Keratinocyte (primary cell): Measurements from ENCODE around the gene ABHD8. TPM values are rescaled to one million over a fixed set of nuclear protein-coding genes. Genes with fewer than 3 reads are reported as not detected.
A peak's percentile ranks its signal among the peaks of the same experiment; 100 is the strongest.

Experiments
- DNase-seq: peaks from one replicate; pipeline ENCODE4 v3.0.0-alpha.2; 2011; ENCODE audit warnings: low read depth, missing footprints, low spot score
- FAIRE-seq: peaks from 2 replicates; lab custom pipeline; 2011; peaks lifted over from hg19 to GRCh38; lab: Jason Lieb, UNC
- H2AFZ ChIP-seq: 2 replicates; pipeline ENCODE4 v1.6.0; 2012; ENCODE audit warnings: low read length, control low read depth, inconsistent platforms; ENCODE audit not compliant: control insufficient read depth
- H3K27ac ChIP-seq: 2 replicates; pipeline ENCODE4 v1.5.1; 2011; ENCODE audit warnings: low read length; ENCODE audit not compliant: control insufficient read depth, insufficient read depth
- H3K27me3 ChIP-seq: 3 replicates; pipeline ENCODE4 v1.6.0; 2011; ENCODE audit warnings: low read length; ENCODE audit not compliant: control insufficient read depth, insufficient read depth; ENCODE audit errors: extremely low read depth
- H3K36me3 ChIP-seq, 2 experiments: 2 replicates in 1 of 2; 3 replicates in 1 of 2; pipeline ENCODE4 v1.5.1; 2011; ENCODE audit warnings: low read length in 2 of 2, mild to moderate bottlenecking in 1 of 2; ENCODE audit not compliant: control insufficient read depth in 2 of 2, insufficient read depth in 2 of 2; ENCODE audit errors: extremely low read depth in 1 of 2
- H3K4me1 ChIP-seq: 3 replicates; pipeline ENCODE4 v1.5.1; 2011; ENCODE audit warnings: low read length; ENCODE audit not compliant: control insufficient read depth, insufficient read depth; ENCODE audit errors: extremely low read depth
- H3K4me2 ChIP-seq: 3 replicates; pipeline ENCODE4 v1.6.0; 2011; ENCODE audit warnings: low read depth, low read length; ENCODE audit not compliant: control insufficient read depth, insufficient read depth; ENCODE audit errors: extremely low read depth
- H3K4me3 ChIP-seq, 3 experiments: fragments of 200-600 bp in 1 of 3; sonication (generic) in 1 of 3; 2 replicates in 2 of 3; 3 replicates in 1 of 3; pipeline ENCODE4 v1.5.1; 2011 to 2016; ENCODE audit warnings: low read length in 3 of 3, mild to moderate bottlenecking in 3 of 3, control low read depth in 2 of 3, inconsistent platforms in 1 of 3, low read depth in 1 of 3, mixed read lengths in 1 of 3, mixed run types in 1 of 3, moderate library complexity in 1 of 3; ENCODE audit not compliant: control insufficient read depth in 2 of 3, insufficient read depth in 2 of 3; ENCODE audit errors: extremely low read depth in 1 of 3
- H3K79me2 ChIP-seq: 2 replicates; pipeline ENCODE4 v1.6.0; 2012; ENCODE audit warnings: low read length; ENCODE audit not compliant: control insufficient read depth, insufficient read depth
- H3K9ac ChIP-seq: 3 replicates; pipeline ENCODE4 v1.6.0; 2011; ENCODE audit warnings: low read length; ENCODE audit not compliant: control insufficient read depth, insufficient read depth; ENCODE audit errors: extremely low read depth
- H3K9me1 ChIP-seq: 3 replicates; pipeline ENCODE4 v1.6.0; 2011; ENCODE audit warnings: low read length; ENCODE audit not compliant: control insufficient read depth, insufficient read depth; ENCODE audit errors: extremely low read depth
- H3K9me3 ChIP-seq: 2 replicates; pipeline ENCODE4 v1.5.1; 2012; ENCODE audit warnings: low read depth, low read length; ENCODE audit not compliant: control insufficient read depth
- H4K20me1 ChIP-seq: 3 replicates; pipeline ENCODE4 v1.6.0; 2011; ENCODE audit warnings: low read length; ENCODE audit not compliant: control insufficient read depth, insufficient read depth; ENCODE audit errors: extremely low read depth
- EZH2 ChIP-seq: IDR thresholded peaks from one replicate; pipeline ENCODE4 v1.6.1; 2012; ENCODE audit warnings: inconsistent platforms, mild to moderate bottlenecking, low read length, moderate library complexity
- dilution Hi-C: fragments of 300-500 bp; cut with MboI; formaldehyde crosslinking; loops from one replicate; pipeline ENCODE4 v1.7.0; 2020; ENCODE audit warnings: low sequenced_read_pairs; ENCODE audit not compliant: extremely low pct_ligation_motif_present
- polyA plus RNA-seq, 5 experiments: library from polyadenylated mRNA; depleted of rRNA in 3 of 5; stranded (reverse) in 3 of 5; stranded (forward) in 1 of 5; unstranded in 1 of 5; fragments of >200 nt; gene quantifications; 1 replicate in 1 of 5; 2 replicates in 3 of 5; 3 replicates in 1 of 5; pipeline versions ENCODE4 v1.2.1 to v1.2.3, GENCODE V29; 2011 to 2012; ENCODE audit warnings: missing spikeins in 2 of 5, low read depth in 1 of 5, low replicate concordance in 1 of 5
- TF ChIP-seq, protein P1 (sequence below), 3 experiments: IDR thresholded peaks in 1 of 3; conservative IDR thresholded peaks in 1 of 3; optimal IDR thresholded peaks in 1 of 3; 2 replicates in 2 of 3; 3 replicates in 1 of 3; pipeline versions ENCODE3 to v1.5.1; 2011; ENCODE audit warnings: low read length in 3 of 3, mild to moderate bottlenecking in 3 of 3, moderate library complexity in 2 of 3, control low read depth in 1 of 3, inconsistent platforms in 1 of 3; ENCODE audit not compliant: insufficient read depth in 2 of 3; ENCODE audit errors: extremely low read depth in 1 of 3

Gene ABHD8
- polyA plus RNA-seq, 1 donor (not counting 4 experiments of a cell fraction or from before 2014, with no cell fraction given), result 4.1 TPM

DNA sequence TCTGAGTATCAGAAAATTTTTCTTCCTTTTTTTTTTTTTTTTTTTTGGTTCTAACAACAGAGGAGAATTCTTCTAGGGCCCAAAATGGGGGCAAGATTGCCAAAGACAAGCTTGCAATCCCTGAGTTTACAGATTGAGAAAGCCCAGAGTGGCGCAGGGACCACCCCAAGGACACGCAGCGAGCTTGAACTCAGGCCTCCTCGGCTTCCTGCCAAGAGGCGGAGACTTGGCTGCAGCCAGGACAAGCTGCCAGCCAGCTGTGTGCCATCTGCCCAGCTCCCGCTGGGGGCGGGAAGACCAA, 1.9 kb upstream of the ABHD8 start:
- DNase-seq, result no peak
- Histone ChIP-seq H3K27ac (peak overlapping the region; percentile 8), H3K79me2 (peaks cover 20% of the 10 kb centered on the region), H4K20me1 (no peaks in the 10 kb centered on the region), H3K4me2 (peak overlapping the region; percentile 61), H3K9me1 (peaks cover 3% of the 10 kb centered on the region), H3K27me3 (no peaks in the 10 kb centered on the region), H3K9me3 (no peaks in the 10 kb centered on the region), H3K4me3 (no peak overlapping the region), H3K36me3 (no peaks in the 10 kb centered on the region), H3K4me1 (peaks cover 34% of the 10 kb centered on the region), H2AFZ (no peak overlapping the region), H3K9ac (no peak overlapping the region)
- TF ChIP-seq EZH2, result no peak
- TF ChIP-seq, protein P1, sequence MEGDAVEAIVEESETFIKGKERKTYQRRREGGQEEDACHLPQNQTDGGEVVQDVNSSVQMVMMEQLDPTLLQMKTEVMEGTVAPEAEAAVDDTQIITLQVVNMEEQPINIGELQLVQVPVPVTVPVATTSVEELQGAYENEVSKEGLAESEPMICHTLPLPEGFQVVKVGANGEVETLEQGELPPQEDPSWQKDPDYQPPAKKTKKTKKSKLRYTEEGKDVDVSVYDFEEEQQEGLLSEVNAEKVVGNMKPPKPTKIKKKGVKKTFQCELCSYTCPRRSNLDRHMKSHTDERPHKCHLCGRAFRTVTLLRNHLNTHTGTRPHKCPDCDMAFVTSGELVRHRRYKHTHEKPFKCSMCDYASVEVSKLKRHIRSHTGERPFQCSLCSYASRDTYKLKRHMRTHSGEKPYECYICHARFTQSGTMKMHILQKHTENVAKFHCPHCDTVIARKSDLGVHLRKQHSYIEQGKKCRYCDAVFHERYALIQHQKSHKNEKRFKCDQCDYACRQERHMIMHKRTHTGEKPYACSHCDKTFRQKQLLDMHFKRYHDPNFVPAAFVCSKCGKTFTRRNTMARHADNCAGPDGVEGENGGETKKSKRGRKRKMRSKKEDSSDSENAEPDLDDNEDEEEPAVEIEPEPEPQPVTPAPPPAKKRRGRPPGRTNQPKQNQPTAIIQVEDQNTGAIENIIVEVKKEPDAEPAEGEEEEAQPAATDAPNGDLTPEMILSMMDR (optimal IDR thresholded peaks at IDR 0.05 in 1 of 3, IDR thresholded peaks at IDR 0.05 in 1 of 3, conservative IDR thresholded peaks at IDR 0.05 in 1 of 3; ENCODE audit: extremely low read depth in 1 of 3, insufficient read depth in 2 of 3, low read length in 3 of 3), result no peak
- no peak for FAIRE-seq
- dilution Hi-C loops, result no loop called here

GRCh38 chr19:17304386-17305215, 1.4 kb upstream of the ABHD8 start:
- no peak overlapping the region for H3K9ac ChIP-seq
- H3K4me2 ChIP-seq, result peak overlapping the region; percentile 61

More at GRCh38 chr19:17304386-17305215, 1.4 kb upstream of the ABHD8 start:
- H3K9me1 ChIP-seq, result peaks cover 3% of the 10 kb centered on the region
- H3K27me3 ChIP-seq, result no peaks in the 10 kb centered on the region
- no peaks in the 10 kb centered on the region for H3K9me3 ChIP-seq
- DNase-seq, result no peak
- no peak for FAIRE-seq
- H3K4me1 ChIP-seq, result peaks cover 32% of the 10 kb centered on the region
- H3K36me3 ChIP-seq, result no peaks in the 10 kb centered on the region
- dilution Hi-C loops, result no loop called here
- H3K27ac ChIP-seq, result peak overlapping the region; percentile 8
- H3K79me2 ChIP-seq, result peaks cover 14% of the 10 kb centered on the region
- H3K4me3 ChIP-seq, result no peak overlapping the region
- no peak overlapping the region for H2AFZ ChIP-seq
- H4K20me1 ChIP-seq, result no peaks in the 10 kb centered on the region
- TF ChIP-seq EZH2, result no peak
- TF ChIP-seq, protein P1 (optimal IDR thresholded peaks at IDR 0.05 in 1 of 3, IDR thresholded peaks at IDR 0.05 in 1 of 3, conservative IDR thresholded peaks at IDR 0.05 in 1 of 3; ENCODE audit: extremely low read depth in 1 of 3, insufficient read depth in 2 of 3, low read length in 3 of 3), result no peak
